GM18498 (cell line): Measurements from ENCODE around the gene P4HA2.

Experiments used
- ATAC-seq: cut with Tn5 transposase; IDR thresholded peaks from one replicate; pipeline ENCODE4 v1.9.1; 2021; ENCODE audit warnings: mild to moderate bottlenecking, moderate library complexity; ENCODE audit not compliant: unreplicated experiment

The P4HA2 gene

GRCh38 chr5:132205385-132206125, 22.1 kb downstream of the P4HA2 start:
- no peak for ATAC-seq

GRCh38 chr5:132204371-132205135, 23.1 kb downstream of the P4HA2 start:
- no peak for ATAC-seq

GRCh38 chr5:132203916-132204315, 23.7 kb downstream of the P4HA2 start:
- no peak for ATAC-seq

- no peak for ATAC-seq
Observed at GRCh38 chr5:132203464-132203818, 24.2 kb downstream of the P4HA2 start.

GRCh38 chr5:132202711-132203463, 24.8 kb downstream of the P4HA2 start:
- ATAC-seq: no peak

- ATAC-seq: no peak
Observed at GRCh38 chr5:132199116-132199680, 28.5 kb downstream of the P4HA2 start.

- no peak for ATAC-seq
Observed at GRCh38 chr5:132198571-132198970, 29.1 kb downstream of the P4HA2 start.

- ATAC-seq: no peak
Observed at GRCh38 chr5:132195727-132196126, 31.9 kb downstream of the P4HA2 start.

GRCh38 chr5:132193165-132193694, 34.4 kb downstream of the P4HA2 start:
- no peak for ATAC-seq

GRCh38 chr5:132190161-132190817, 37.4 kb downstream of the P4HA2 start:
- peak; percentile 92 for ATAC-seq

- ATAC-seq: no peak
Observed at GRCh38 chr5:132184588-132184987, 43.1 kb downstream of the P4HA2 start.

GRCh38 chr5:132183723-132184122, 43.9 kb downstream of the P4HA2 start:
- no peak for ATAC-seq

GRCh38 chr5:132182359-132183040, 45.2 kb downstream of the P4HA2 start:
- no peak for ATAC-seq

GRCh38 chr5:132181011-132181629, 46.5 kb downstream of the P4HA2 start:
- ATAC-seq: no peak

GRCh38 chr5:132180134-132180745, 47.4 kb downstream of the P4HA2 start:
- no peak for ATAC-seq

- ATAC-seq: no peak
Observed at GRCh38 chr5:132179405-132179804, 48.2 kb downstream of the P4HA2 start.

GRCh38 chr5:132177691-132178149, 49.9 kb downstream of the P4HA2 start:
- ATAC-seq: no peak

- ATAC-seq: peak; percentile 60
Observed at GRCh38 chr5:132176987-132177386, 50.7 kb downstream of the P4HA2 start.

GRCh38 chr5:132176521-132176945, 51.1 kb downstream of the P4HA2 start:
- no peak for ATAC-seq
